Loucy (cell line): Measurements from ENCODE around the gene SFTA2.

ENCODE experiments used
- CTCF ChIP-seq: fragments of 200-600 bp; sonication (generic); conservative IDR thresholded peaks from 2 replicates; pipeline ENCODE4 v1.5.1; 2014; ENCODE audit warnings: mild to moderate bottlenecking, antibody characterized with exemption, low read length
- EZH2phosphoT487 ChIP-seq: fragments of 200-600 bp; IDR thresholded peaks from 2 replicates; pipeline ENCODE4 v1.6.1; 2018; ENCODE audit warnings: antibody characterized with exemption, mild to moderate bottlenecking, moderate library complexity, borderline replicate concordance

- no peak for TF ChIP-seq CTCF
- no peak for TF ChIP-seq EZH2phosphoT487
Observed at GRCh38 chr6:30914854-30915590, 16.9 kb downstream of the SFTA2 start.
